GM21367 (cell line): ENCODE measurements around the gene FOXO3.
A peak's percentile ranks its signal among the peaks of the same experiment; 100 is the strongest.
"Not testable (repeated sequence)": the region's sequence is repeated elsewhere in the genome, so short reads cannot be mapped to it uniquely, and the experiment has no call there.

Source experiments
- ATAC-seq: cut with Tn5 transposase; IDR thresholded peaks from one replicate; pipeline ENCODE4 v1.9.1; 2021; ENCODE audit not compliant: unreplicated experiment

Gene FOXO3

GRCh38 chr6:108555399-108556052 is 5.2 kb upstream of the FOXO3 start:
- no peak for ATAC-seq

- no peak for ATAC-seq
Observed at GRCh38 chr6:108556250-108556649, 4.5 kb upstream of the FOXO3 start.

GRCh38 chr6:108556866-108557493 is 3.7 kb upstream of the FOXO3 start:
- ATAC-seq, result no peak

GRCh38 chr6:108557494-108558371 is 3.0 kb upstream of the FOXO3 start:
- ATAC-seq, result no peak

- peak; percentile 63 for ATAC-seq
Observed at GRCh38 chr6:108558372-108559096, 2.2 kb upstream of the FOXO3 start.

GRCh38 chr6:108559097-108559883 is 1.4 kb upstream of the FOXO3 start:
- ATAC-seq, result peak; percentile 44

GRCh38 chr6:108559884-108560462 is 744 bp upstream of the FOXO3 start:
- peak; percentile 1 for ATAC-seq

GRCh38 chr6:108561309-108561647 is 561 bp downstream of the FOXO3 start:
- not testable (repeated sequence) for ATAC-seq

GRCh38 chr6:108561742-108562502 is 1.2 kb downstream of the FOXO3 start:
- no peak for ATAC-seq

GRCh38 chr6:108562503-108562993 is 1.8 kb downstream of the FOXO3 start:
- no peak for ATAC-seq

- no peak for ATAC-seq
Observed at GRCh38 chr6:108563292-108563691, 2.6 kb downstream of the FOXO3 start.

GRCh38 chr6:108564178-108564577 is 3.5 kb downstream of the FOXO3 start:
- no peak for ATAC-seq

- ATAC-seq, result peak; percentile 82
Observed at GRCh38 chr6:108565091-108565766, 4.5 kb downstream of the FOXO3 start.

- ATAC-seq, result no peak
Observed at GRCh38 chr6:108565893-108566292, 5.2 kb downstream of the FOXO3 start.

GRCh38 chr6:108566406-108566805 is 5.7 kb downstream of the FOXO3 start:
- ATAC-seq, result no peak

GRCh38 chr6:108568101-108568500 is 7.4 kb downstream of the FOXO3 start:
- no peak for ATAC-seq

- no peak for ATAC-seq
Observed at GRCh38 chr6:108568551-108569305, 8.0 kb downstream of the FOXO3 start.

GRCh38 chr6:108570517-108570916 is 9.8 kb downstream of the FOXO3 start:
- no peak for ATAC-seq
